Measurements from ENCODE around the gene USH2A.
"Not testable (repeated sequence)": the region's sequence is repeated elsewhere in the genome, so short reads cannot be mapped to it uniquely, and the experiment has no call there.

USH2A gene

GRCh38 chr1:216186141-216186540 lies 237.1 kb downstream of the USH2A start:
- DNase-seq = no peak

GRCh38 chr1:216184126-216184680 lies 239.0 kb downstream of the USH2A start:
- no peak for DNase-seq

- no peak for DNase-seq
These were observed 239.8 kb downstream of the USH2A start for GRCh38 chr1:216183454-216183853.

GRCh38 chr1:216183007-216183406 lies 240.2 kb downstream of the USH2A start:
- no peak for DNase-seq

GRCh38 chr1:216181590-216181989 lies 241.7 kb downstream of the USH2A start:
- no peak for DNase-seq

GRCh38 chr1:216178281-216178680 lies 245.0 kb downstream of the USH2A start:
- no peak for DNase-seq

- no peak for DNase-seq
These were observed 246.3 kb downstream of the USH2A start for GRCh38 chr1:216176970-216177369.

- no peak for DNase-seq
These were observed 247.5 kb downstream of the USH2A start for GRCh38 chr1:216175714-216176113.

GRCh38 chr1:216173376-216173995 lies 249.8 kb downstream of the USH2A start:
- DNase-seq = no peak

- no peak for DNase-seq
These were observed 253.9 kb downstream of the USH2A start for GRCh38 chr1:216169351-216169750.

- DNase-seq = no peak
These were observed 254.7 kb downstream of the USH2A start for GRCh38 chr1:216168546-216168945.

GRCh38 chr1:216154063-216154462 lies 269.2 kb downstream of the USH2A start:
- DNase-seq = no peak

- DNase-seq = no peak
These were observed 270.1 kb downstream of the USH2A start for GRCh38 chr1:216153130-216153529.

- DNase-seq = not testable (repeated sequence)
These were observed 277.7 kb downstream of the USH2A start for GRCh38 chr1:216145451-216146018.

- no peak for DNase-seq
These were observed 278.4 kb downstream of the USH2A start for GRCh38 chr1:216144661-216145450.

- no peak for DNase-seq
These were observed 280.3 kb downstream of the USH2A start for GRCh38 chr1:216142921-216143320.

- no peak for DNase-seq
These were observed 282.3 kb downstream of the USH2A start for GRCh38 chr1:216140730-216141524.

- no peak for DNase-seq
These were observed 299.0 kb downstream of the USH2A start for GRCh38 chr1:216124192-216124781.

- no peak for DNase-seq
These were observed 299.6 kb downstream of the USH2A start for GRCh38 chr1:216123446-216124191.

- DNase-seq = no peak
These were observed 303.6 kb downstream of the USH2A start for GRCh38 chr1:216119600-216119999.

- no peak for DNase-seq
These were observed 309.1 kb downstream of the USH2A start for GRCh38 chr1:216114180-216114579.

GRCh38 chr1:216113181-216113580 lies 310.1 kb downstream of the USH2A start:
- no peak for DNase-seq

All from activated naive CD4-positive, alpha-beta T cell treated with anti-CD3 and anti-CD28 coated beads, Interleukin-2, amount 50 U/mL, for 16 hours (primary cell).